Measurements from ENCODE around the gene PECR. TPM values are rescaled to one million over a fixed set of nuclear protein-coding genes. Genes with fewer than 3 reads are reported as not detected.

The PECR gene
- total RNA-seq, 1 experiment from 2014 or later = 16.3 TPM

DNA sequence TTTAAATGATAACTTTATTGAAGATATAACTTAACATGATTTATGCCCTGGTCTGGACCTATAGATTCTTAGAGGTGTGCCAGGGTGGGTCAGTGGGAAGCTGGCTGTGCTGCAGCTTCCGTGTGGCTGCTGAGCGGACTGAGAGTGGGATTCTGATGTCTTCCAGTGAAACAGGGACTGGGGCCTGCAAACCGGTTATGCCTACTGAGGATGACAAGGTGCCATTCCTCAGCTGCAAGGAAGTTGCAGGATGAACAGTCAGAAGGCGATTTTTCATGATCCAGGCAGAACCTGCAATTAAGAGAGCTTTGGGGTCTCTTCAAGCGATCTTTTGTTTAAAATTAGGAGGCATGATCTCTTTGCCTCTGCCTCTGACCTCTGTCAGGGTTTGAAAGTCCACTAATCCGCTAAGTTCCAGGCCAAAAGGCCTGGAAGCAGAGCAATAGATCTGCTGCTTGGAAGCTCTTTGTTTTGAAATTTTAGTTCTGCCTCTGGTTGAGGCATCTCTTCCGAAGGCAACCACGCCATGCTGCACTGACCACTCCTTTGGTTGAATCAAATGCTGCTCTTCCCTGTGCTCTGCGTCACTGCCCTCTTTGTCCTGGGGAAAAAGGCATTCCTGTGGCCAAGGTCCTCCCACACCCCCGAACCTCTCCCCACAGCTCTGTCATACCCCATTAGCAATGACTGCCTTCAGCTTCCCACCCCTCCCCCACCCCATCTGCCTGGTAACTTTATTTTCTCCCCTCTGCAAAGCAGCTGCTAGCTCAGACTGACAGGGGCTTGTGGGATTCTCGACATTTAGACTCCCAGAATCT lies 2.1 kb upstream of the PECR start:
- ChIA-PET RAD21 (ENCODE audit: low non-redundant PET in 1 of 2, low total read pairs in 2 of 2, uncharacterized antibody in 2 of 2, unreplicated experiment in 2 of 2) (no interaction called here), CTCF (interaction anchor here (1.6 kb wide), 1 partner anchor 25 kb away, joined by 4 read pairs; the partner anchor contains the start of gene XRCC5), POLR2A (no interaction called here)
- Histone ChIP-seq H3K27ac (ENCODE audit: low read depth, low read length) (no peak overlapping the region), H3K27me3 (ENCODE audit: insufficient read depth, low read length) (no peaks in the 10 kb centered on the region), H3K9me3 (ENCODE audit: control insufficient read depth in 1 of 2, insufficient read depth in 1 of 2, low read depth in 1 of 2, low read length in 2 of 2) (no peaks in the 10 kb centered on the region), H3K79me2 (ENCODE audit: insufficient read depth, low read length) (no peaks in the 10 kb centered on the region; the same call in 1 of the 2 replicates), H3K4me2 (ENCODE audit: low read length) (no peak overlapping the region), H3K36me3 (ENCODE audit: control insufficient read depth in 1 of 2, insufficient read depth in 2 of 2, low read length in 2 of 2) (no peaks in the 10 kb centered on the region), H3K4me3 (replicated peaks in 1 of 2; ENCODE audit: low read depth in 1 of 2, low read length in 2 of 2) (no peak overlapping the region), H4K20me1 (ENCODE audit: insufficient read depth) (no peaks in the 10 kb centered on the region), H3K9me2 (ENCODE audit: insufficient read depth) (no peaks in the 10 kb centered on the region), H2AFZ (ENCODE audit: low read depth, low read length, poor library complexity, severe bottlenecking) (no peak overlapping the region), H3K4me1 (ENCODE audit: control insufficient read depth in 1 of 2, insufficient read depth in 2 of 2, low read length in 2 of 2) (peaks cover 4 to 13% of the 10 kb centered on the region in 2 experiments; a peak in 3 of 4 replicates), H3K9ac (ENCODE audit: low read length) (no peak overlapping the region)
- TF ChIP-seq EZH2phosphoT487 (IDR thresholded peaks at IDR 0.05; ENCODE audit: borderline replicate concordance) (no peak), CBX3 (IDR thresholded peaks at IDR 0.05; ENCODE audit: low read depth) (no peak), YY1 (IDR thresholded peaks at IDR 0.05; ENCODE audit: extremely low read depth, insufficient replicate concordance, low read depth, low read length) (no peak), MAX (IDR thresholded peaks at IDR 0.05) (no peak), JUND (IDR thresholded peaks at IDR 0.05) (no peak), CEBPB (IDR thresholded peaks at IDR 0.05; ENCODE audit: low read depth) (no peak), REST (IDR thresholded peaks at IDR 0.05; ENCODE audit: low read depth) (no peak), ZFX (IDR thresholded peaks at IDR 0.05) (no peak), ELF1 (IDR thresholded peaks at IDR 0.05; ENCODE audit: borderline replicate concordance, low read depth) (no peak), SP1 (IDR thresholded peaks at IDR 0.05; ENCODE audit: low read depth) (no peak), POLR2A (IDR thresholded peaks at IDR 0.05; ENCODE audit: borderline replicate concordance, extremely low read depth, insufficient read depth, insufficient read length) (no peak)
- intact Hi-C loops (cut with micrococcal nuclease) = no loop called here
- ATAC-seq (no peak), DNase-seq (ENCODE audit: low read depth, low spot score) (no peak)
- no TSS peak for BruUV-seq (replicated peaks)
